ENCODE results near the gene GIMAP8.

GRCh38 chr7:150429699-150430098 is 20.7 kb upstream of the GIMAP8 start:
- no peak for TF ChIP-seq EZH2 (IDR thresholded peaks at IDR 0.05)
- TF ChIP-seq CTCF (IDR thresholded peaks at IDR 0.05): no peak
- no peak for TF ChIP-seq EZH2phosphoT487 (IDR thresholded peaks at IDR 0.05)
